Kidney glomerular epithelial cell (primary cell): ENCODE results near the gene ACKR1.

Experiments used
- DNase-seq: peaks from one replicate; lab custom pipeline; 2025; lab: John Stamatoyannopoulos, UW

The ACKR1 gene, protein sequence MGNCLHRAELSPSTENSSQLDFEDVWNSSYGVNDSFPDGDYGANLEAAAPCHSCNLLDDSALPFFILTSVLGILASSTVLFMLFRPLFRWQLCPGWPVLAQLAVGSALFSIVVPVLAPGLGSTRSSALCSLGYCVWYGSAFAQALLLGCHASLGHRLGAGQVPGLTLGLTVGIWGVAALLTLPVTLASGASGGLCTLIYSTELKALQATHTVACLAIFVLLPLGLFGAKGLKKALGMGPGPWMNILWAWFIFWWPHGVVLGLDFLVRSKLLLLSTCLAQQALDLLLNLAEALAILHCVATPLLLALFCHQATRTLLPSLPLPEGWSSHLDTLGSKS

DNA sequence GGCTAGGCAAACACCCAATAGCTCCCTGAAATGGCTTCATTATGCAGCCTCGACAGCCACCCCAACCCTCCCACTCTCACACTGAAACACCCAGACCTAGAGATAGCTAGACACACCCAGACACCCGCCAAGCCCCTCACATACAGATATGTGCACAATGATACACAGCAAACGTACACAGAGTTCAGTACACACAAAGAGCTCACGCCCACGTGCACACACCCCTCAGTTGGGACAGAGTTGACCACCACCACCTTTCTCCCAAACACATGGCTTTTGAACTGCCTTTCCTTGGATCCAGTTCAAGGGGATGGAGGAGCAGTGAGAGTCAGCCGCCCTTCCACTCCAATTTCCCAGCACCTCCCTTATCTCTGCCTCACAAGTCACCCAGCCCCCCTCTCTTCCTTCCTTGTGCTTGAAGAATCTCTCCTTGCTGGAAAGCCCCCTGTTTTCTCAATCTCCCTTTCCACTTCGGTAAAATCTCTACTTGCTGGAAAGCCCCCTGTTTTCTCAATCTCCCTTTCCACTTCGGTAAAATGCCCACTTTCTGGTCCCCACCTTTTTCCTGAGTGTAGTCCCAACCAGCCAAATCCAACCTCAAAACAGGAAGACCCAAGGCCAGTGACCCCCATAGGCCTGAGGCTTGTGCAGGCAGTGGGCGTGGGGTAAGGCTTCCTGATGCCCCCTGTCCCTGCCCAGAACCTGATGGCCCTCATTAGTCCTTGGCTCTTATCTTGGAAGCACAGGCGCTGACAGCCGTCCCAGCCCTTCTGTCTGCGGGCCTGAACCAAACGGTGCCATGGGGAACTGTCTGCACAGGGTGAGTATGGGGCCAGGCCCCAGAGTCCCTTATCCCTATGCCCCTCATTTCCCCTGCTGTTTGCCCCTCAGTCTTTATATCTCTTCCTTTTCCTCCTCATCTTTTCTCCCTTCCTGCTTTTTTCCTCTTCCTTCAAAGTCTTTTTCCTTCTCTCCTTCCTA is at the start of gene ACKR1:
ACKR1 (plus strand) TSS at position 715 of the 981 bp plus-strand sequence; CDS start at position 800, 85 bp downstream.
- no peak for DNase-seq

DNA sequence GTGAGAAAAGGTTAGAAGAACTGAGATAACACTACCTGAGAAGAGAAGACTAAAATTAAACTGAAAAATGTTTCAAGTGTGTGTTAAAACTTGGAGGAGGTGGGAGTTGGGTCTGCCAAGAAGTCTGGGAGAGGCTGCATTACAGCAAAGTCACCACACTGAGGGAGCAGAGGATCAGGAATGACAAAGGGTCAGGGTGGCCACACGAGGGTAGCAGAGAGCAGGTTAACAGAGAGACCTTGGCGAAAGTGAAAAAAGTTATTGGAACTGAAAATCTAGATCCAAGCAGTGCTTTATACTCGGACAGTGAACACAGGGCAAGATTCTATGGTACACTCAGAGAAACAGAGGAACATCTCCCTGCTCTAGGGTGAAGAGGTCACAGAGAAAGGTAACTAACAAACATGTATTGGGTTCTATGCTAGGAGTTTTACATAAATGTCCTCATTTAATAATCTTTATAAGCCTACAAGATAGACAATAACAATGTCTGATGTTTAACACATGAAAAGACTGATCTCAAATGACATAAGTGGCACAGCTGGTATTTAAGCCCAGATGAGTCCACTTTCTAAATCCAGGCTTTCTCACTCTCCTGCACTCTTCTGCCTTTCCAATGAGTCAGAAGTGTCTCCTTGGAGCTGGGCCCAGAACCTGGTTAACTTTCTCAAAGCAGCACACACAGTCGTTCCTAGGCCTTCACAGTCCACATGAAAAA is 43.5 kb upstream of the ACKR1 start:
- DNase-seq: peak; percentile 82

DNA sequence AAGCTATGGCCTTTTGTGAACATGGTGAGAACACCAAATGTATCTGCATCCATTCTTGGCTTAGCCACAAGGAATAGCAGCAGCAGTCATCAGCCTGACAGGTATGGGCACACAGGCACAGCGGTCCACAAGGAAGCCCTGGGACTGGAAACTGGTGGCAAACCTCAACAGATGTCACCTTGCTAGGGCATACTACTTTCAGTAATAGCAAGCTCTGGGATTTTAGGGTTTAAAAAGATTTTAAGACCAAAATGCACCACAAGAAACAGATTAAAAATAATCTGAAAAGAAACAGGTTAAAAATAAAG is 43.0 kb upstream of the ACKR1 start:
- no peak for DNase-seq

DNA sequence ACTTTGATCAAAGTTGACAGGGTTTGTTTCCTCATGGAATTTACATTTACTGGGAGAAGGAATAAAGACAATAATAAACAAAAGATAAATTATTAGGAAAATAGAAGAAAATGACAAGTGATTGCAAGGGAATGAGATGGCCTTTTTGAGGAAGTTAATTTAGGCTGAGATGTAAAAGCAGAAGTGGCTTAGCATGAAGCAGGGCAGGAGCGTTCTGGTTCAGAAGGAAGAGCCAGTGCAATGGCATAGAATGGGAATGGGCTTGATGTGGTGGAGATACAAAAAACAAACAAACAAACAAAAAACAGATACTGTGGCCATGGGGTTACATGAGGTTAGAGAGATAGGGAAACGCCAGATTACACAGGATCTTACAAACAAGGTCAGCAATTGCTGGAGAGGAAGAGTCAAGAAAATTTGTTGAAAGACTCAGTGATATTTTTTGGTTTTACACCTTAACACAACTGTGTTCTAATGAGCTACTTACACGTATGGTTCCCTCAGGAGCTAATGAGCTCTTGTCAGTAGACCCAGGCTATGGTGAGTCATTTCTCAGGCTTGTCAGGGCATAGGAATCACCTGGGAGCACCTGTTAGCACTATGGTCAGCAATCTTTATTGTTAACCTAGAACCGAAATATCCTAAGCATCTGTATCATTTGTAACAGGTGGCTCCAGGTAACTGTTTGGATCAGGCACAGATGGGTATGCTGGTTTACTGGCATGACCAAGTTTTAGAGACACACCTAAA is 42.0 kb upstream of the ACKR1 start:
- DNase-seq: no peak

DNA sequence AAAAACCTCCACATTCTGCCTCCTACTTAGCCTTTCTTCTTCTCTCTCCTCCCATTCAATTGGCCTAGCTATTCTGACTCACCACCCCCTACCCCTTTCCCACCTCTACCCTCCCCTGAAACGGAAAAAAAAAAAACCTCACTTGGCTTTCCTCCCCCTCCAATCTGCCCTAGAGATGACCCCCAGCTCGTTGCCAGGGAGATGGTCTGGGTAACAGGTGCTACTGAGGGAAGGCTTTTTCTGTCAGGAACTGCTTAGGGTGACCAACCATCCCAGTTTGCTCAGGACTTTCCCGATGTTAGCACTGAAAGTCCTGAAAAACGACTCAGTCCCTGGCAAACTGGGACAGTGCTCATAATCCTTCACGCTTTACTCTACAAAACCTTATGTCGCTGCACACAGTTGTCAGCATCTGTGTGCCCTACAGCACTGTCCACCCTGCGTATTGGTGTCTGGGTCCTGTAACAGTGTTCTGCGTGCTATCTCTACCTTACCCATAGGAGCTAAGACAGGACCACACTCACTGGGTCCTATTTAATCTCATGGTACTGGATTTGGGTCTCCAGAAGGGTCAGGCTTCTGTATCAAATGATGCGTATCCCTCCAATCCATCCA is 41.0 kb upstream of the ACKR1 start:
- no peak for DNase-seq

DNA sequence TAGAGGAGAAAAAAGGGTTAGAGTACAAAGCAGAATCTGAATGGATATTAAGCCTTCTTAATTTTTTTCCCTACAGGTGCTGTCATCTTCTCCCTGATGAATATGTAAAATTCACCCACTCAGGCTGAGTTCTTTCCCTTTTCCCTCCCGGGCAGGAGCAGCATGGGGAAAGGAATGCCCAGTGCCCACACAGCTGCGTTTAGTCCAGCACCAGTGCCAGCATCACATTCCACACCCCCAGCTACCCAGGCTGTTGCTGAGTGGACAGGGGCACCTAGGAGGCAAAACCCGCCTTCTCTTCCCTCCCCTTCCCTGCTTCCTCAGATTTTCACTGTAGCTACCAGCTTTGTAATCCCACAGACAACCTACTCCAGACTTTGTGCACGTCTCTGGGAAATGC is 36.6 kb upstream of the ACKR1 start:
- DNase-seq: no peak

DNA sequence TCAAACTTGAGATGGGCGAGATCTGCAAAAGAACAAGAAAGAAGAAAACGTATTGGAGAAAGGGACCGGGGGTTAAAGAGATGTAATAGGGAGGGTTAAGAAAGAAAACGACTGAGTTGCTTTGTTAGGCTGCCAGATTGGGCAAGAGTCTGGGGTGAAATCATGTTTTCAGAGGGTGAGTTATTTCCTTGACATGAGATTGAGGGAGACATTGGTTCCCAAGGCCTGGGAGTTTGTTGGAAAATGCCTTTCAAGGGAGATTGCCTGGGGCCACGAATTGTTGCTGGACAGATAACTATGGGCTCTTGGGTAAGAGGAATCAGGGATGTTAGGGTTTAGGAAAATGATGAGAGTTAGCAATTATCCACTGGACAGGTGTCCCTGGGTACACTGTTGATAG is 34.0 kb upstream of the ACKR1 start:
- DNase-seq: no peak

DNA sequence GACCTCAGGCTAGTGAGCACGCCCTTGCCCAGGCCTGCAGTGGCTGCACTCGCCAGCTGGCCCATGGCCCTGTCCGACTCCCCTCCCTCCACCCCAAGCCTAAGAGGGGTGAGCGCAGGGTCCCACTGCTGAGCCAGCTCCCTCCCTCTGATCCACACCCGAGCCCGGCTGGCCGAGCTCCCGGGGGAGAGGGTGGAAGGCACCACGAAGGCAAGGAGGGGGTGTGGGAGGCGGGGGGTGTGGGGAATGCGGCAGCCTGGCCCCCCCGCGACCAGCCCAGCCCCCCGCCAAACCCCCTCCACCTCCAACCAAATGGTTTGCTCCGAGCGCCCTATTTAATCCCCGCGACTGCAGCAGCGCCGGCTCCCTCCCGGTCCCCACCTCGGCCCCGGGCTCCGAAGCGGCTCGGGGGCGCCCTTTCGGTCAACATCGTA is 33.4 kb upstream of the ACKR1 start, which contains the start of gene CADM3:
CADM3 (plus strand) TSS at position 362 of the 434 bp plus-strand sequence. CDS start 151 bp downstream, outside the sequence.
- DNase-seq: no peak

DNA sequence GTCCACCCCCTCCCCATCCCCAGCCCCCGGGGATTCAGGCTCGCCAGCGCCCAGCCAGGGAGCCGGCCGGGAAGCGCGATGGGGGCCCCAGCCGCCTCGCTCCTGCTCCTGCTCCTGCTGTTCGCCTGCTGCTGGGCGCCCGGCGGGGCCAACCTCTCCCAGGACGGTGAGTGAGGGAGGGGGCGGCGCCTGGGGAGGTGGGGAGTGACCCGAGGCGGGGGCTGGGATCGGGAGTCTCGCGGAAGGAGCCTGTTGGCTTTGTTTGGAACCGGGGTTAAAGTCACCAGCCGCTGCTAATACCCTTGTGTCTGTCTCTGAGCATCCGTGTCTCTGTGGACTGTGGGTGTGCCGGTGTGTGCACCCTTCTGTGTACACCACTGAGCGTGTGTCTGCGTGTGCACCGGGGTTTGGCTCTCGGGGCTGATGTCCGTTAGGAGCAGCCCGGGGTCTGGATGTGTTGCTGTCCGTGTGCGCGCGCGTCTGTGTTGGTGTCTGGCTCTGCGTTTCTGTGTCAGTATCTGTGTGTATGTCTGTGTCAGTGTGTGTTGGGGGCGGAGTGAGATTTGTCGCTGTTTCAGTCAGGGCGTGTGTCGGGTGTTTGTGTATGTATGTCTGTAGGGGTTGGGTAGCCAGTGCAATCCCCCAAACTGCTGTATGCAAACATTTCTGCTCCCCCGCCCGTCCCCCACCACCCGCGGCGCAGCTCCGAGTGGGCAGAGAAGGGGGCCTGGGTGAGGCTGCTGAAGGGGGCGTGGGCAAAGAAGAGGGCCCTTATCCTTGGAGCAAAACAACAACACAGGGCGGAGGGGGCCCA is 32.8 kb upstream of the ACKR1 start:
- no peak for DNase-seq

DNA sequence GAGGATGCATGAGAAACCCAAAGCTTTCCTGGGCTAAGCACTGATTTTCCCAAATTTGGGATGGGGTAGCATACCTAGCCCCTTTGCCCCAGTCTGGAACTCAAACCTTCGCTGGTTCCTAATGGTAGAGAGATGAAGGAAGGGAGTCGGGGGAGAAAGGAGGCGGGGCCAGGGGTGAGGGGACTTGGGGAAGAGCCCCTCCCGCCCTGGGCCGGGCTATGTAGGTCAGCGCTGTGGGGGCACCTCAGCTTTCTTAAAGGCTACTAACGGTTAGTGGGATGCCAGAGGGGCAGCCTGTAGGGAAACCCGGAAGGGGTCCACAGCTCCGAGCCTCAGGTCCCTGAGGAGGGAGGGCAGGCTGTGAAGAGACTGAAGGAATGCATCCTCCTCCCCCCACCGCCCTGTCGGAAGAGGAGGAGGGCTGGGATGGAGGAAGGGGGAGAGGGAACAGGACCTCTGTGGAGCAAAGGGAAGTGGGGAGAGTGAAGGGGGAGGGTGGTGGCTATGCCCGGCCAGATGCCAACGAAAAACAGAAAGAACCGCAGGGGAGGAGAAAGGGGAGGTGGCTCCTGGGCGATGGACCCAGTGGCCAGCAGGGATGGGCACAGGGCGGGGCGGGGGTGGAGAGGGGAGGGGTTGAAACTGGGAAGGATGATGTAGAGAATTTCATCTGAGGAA is 31.9 kb upstream of the ACKR1 start:
- no peak for DNase-seq

DNA sequence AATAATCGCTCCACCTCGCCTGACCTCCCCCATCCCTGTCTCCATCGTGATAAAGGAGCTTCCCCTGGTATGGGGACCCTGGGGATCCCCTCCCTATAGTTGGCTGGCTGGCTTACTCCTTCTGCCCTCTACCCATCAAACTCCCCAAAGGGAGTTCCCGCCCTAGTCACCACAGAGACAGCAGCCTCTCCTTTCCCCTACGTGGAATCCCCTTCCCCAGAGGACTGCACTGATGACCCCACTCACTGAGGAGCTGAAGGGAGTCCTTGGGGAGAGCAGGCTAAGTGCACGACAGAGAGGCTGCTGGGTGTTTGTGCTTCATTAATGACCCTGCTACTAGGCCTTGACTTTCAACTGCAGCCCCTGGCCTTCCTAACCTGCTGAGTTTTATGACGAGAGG is 31.4 kb upstream of the ACKR1 start:
- no peak for DNase-seq

DNA sequence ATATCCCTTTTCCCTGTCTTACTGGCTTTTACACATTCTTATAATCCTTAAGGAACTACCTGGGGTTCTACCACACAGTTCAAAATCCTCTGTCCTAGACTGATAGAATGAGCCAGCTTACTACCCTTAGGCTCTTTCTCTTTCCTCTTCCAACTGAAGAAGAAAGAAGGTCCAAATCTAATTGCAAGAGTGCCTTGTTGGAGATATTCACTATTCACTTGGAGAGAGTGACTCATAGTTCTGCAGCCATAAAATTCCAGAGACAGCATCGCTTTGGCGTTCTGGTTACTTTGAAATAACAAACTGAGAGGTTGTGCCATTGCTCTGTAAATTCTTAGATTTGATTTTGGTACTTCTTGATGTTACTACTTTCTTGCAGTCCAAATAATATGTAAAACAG is 29.1 kb upstream of the ACKR1 start:
- no peak for DNase-seq

DNA sequence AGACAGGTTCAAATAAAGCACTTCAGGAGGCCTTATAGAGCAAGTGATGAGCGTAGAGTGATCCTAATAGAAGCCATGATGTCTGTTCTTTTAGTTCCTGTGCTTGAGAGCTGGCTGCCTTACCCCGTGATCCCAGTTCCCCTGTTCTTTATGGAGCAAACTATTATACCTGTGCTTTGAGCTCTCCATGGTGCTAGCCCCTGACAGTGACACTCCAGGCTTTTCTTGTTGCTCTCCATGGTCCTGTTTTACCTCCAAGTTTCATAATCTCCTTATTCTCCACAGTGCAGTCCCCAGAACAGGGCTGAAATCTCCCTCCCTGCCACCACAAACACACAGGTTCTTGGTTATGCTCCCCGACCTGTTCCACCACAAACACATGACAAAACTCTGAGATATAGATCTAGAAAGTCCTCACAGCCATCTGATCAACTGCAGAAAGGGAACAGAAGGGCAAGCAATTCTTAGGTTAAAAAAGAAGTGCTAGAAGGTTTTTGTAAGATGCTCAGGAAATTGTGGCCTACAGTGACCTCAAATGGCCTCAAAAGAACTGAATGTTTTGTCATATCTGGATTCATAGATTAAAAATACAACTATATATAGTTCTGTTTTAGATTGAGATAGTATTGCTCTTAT is 27.3 kb upstream of the ACKR1 start:
- peak; percentile 87 for DNase-seq

DNA sequence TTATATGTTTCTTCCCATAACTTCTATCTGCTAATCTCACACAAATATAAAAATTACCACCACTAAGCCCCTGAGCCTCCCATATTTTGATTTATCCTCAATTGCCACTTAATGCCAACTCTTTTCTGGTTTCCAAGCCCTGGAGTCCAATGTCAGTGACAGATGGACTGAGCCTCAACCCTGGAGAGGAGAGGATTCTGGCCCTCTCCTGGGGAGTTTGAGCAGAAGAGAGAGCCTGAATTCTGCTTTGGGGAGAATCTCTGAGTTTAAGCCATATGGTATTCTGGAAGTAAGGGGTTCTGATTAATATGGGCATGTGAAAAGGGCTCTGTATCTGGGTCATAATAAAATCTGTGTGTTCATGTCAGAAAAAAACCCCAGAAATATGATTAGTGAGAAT is 24.8 kb upstream of the ACKR1 start:
- no peak for DNase-seq

DNA sequence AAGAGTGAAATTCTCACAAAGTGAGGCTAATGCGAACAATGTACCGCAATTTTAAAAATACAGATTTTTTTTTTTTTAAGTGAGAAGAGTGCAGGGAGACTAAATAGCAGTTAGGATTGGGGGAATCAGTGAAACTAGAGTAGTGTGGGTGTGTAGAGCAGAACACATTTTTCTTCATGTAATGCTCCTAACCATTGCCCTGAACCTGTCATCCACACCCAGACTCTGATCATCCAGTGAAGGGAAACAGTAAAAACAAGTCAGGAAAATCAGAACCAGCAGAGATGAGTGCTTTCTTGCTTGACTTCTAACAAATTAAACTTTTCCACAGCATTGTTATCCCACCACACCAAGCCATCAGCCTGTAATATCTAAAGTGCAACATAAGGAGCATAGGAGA is 24.2 kb upstream of the ACKR1 start:
- no peak for DNase-seq

DNA sequence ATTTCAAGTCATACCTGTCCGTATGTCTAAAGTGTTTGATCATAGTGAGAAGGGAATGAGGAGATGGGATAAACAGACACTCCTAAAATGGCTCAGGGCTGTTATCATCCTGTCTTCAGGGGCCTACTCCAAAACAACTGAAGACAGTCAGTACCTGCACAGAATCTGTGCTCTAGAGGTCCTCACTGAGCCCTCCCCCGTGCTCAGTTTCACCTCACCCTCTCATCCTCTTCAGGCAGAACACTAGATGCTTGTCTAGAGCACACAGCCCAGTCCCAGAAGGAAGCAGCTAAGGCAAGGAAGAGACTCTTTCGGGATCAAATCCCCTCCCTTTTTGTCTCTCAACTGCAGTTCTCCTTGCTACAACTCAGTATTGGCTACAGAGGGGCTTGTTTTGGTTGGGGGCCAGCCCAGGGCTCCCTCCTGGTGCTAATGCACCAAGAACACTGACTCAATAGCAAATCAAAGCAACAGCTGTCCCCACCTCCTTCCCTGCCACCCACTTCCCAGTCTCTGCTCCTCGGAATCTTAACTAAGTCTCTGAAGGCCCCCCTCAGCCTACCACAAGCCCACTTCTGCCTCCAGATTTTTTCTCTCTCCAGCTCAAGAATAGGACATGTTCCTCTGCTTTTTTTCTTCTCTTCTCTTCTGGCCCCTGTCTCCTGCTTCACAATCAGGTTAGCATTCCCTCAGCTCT is 23.2 kb upstream of the ACKR1 start:
- DNase-seq: no peak

DNA sequence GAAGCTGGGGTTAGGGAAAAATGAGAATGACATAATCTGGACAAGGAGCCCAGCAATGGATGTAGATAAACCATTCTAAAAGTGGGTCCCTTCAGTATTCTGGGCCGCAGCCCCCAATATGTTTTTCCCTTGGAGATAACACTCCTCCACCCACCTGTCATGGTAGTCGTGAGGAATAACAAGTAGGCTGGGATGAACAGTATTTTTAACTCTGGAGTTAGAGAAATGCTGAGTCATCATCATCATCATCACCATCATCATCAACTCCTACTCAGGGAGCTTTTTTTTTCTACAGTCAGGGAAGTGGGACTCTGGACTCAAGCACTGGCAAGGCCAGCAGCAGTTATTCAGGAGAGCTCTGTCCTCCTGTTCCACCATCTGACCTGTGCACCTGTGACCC is 20.5 kb upstream of the ACKR1 start:
- no peak for DNase-seq

DNA sequence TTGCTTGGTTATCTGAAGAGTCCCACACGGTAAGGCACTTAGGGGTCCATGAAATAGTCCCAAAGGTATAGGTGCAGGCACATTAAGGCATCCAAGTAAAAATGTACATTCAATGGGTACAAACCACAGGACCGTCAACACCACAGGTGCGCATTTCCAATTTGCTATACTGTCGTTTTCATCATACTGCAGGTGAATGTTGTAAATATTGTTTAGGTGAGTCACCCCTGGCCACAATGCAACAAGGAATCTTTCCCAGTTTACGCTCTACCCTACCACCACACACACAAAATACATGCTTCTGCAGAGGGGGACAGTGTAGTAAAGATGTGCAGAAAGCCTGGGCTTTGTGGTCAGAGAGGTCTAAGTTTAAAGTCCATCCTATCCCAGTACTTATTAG is 19.6 kb upstream of the ACKR1 start:
- no peak for DNase-seq

DNA sequence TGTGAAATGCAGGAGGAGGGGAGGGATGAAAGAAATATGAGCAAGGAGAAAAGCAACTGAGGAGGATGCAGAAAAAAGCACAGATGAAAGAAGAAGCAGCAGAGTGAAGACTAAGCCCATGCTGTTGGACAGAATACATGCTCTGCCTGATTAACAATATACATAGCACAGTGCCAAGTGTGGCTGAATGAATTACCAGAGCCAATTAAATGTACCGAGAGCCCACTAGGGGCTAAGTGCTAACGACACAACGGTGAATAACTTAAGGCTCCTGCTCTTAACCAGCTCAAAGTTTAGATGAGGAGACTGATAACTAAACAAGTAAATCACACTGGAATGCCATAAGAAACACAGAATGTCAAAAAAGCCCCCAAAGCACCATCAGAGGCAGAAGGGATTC is 17.6 kb upstream of the ACKR1 start:
- no peak for DNase-seq
